ENCODE data around the gene SERPINB1.

Gene SERPINB1

GRCh38 chr6:2848851-2849250 is 7.2 kb upstream of the SERPINB1 start:
- no peak for DNase-seq (ENCODE audit: low spot score)

DNA sequence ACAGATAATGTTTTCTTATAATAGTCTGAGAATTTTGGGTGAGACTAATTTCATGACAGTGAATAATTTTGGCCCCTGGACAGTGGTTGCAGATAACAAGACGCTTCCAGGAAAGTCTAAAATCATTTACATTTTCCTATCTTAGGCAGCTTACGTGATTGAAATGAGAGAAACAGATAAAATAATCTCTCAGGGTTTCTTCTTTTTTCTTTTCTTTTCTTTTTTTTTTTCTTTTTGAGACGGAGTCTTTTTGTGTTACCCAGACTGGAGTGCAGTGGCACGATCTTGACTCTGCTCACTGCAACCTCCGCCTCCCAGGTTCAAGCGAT is 4.2 kb upstream of the SERPINB1 start:
- DNase-seq (ENCODE audit: low spot score) = no peak

GRCh38 chr6:2844008-2844407 is 2.3 kb upstream of the SERPINB1 start:
- no peak for DNase-seq (ENCODE audit: low spot score)

DNA sequence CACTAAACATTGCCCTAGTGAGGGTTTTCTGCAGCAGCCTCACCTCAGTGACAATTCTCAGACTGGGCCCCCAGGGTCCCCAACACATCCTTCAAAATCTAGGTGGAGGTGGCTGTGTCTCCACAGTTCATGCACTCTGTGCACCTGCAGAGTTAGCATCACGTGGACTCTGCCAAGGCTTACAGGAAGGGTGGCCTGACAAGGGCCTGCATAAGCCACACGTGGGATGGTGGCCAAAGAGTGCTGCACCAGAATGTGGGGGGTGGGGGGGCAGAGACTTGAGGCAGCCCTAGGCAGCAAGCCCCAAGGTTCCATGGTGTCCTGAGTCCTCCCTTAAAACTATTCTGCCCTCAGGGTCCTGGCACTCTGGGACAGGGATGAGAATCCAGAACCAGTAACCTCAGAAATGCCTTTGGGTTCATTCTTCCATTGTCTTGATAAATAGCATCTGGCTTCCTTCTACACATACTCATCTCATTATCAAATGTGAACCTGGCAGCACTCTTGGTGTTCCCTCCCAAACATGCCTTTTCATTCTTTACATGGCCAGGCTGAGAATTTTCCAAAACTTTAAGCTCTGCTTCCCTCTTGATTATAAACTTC is 1.6 kb upstream of the SERPINB1 start:
- DNase-seq (ENCODE audit: low spot score) = peak; percentile 23

- DNase-seq (ENCODE audit: low spot score) = no peak
Observed at GRCh38 chr6:2842139-2842552, 483 bp upstream of the SERPINB1 start.

DNA sequence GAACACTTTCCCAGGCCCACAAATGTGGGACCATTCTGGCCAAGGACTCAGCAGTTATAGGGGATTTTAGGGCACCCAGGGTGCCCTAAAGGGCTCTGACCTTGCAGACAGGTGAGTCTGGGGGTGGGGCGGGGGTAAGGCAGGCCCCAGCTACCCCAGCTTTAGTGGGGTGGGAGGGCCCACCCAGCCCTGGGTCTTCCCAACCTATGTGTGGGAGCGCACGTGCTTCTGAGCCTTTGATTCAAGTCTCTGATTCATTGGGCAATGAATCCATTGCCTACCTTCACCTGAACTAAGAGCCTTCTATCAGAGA is 958 bp downstream of the SERPINB1 start:
- no peak for DNase-seq (ENCODE audit: low spot score)

DNA sequence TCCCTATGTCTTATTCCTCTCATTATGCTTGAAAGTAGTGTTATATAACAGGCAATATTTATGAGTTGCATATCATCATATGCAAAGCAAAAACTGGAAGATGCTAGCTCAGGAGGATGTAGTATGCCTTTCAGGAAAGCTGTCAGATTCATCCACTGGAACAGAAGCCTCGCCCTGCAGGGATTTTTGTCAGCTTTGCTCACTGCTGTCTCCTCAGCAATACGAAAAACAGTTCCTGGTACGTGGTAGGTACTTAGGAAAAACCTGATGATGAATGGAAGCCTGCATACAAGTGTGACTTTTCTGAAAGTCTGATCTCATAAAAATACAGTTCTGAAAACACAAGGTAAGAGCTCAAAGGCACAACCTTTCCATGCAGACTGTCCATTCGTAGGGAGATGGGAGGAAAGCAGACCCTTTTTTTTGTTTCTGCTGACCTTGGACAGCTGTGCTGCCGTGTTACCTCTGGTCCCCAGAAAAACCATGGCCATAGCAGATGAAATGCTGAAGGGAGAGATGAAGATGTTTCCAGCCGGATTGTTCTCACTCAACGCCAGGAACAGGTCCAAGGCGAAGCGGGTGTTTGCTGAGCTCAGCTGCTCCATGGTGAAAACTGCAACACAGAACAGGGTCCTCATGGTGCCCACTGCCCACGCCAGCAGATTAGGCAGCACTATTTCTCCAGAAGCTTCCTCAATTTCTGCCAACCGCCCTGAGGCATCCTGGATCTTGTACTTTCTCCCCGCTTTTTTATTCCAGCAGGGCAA is 1.5 kb downstream of the SERPINB1 start:
- no peak for DNase-seq (ENCODE audit: low spot score)

DNA sequence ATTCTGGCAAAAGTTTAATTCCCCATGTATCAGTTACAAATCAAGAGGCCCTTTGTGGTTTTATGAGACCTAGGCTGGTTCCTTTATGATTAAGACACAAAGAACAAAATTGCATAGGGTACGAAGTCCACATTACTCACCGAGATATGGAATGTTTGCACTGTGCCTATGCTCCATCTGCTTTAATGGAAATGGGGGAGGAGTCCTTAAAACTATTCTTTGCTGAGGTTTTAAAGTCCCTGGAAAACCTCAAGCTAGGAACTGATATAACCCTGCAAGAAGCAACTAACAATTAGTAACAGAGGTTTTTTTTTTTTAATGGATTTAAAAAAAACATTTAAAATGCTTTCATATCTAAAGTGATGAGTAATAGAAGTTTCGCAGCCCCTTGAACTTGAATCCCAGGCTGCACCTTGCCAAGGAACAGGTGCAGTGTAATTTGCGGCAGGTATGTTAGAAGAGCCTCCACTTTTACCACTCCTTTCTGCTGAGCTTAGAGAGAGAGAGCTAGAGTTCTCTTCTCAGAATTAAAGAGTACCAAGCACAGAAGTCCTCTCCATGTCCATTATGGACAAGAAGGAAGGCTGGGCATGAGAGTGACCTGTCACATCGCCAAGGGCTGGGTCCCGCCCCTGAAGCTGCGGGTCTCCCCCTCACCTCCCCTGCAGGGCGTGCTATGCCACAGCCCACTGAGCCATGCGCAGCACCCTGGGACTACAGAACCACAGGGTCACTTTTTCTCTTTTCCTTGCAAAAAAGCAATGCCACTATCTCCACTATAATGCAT is 2.3 kb downstream of the SERPINB1 start:
- DNase-seq (ENCODE audit: low spot score) = no peak

DNA sequence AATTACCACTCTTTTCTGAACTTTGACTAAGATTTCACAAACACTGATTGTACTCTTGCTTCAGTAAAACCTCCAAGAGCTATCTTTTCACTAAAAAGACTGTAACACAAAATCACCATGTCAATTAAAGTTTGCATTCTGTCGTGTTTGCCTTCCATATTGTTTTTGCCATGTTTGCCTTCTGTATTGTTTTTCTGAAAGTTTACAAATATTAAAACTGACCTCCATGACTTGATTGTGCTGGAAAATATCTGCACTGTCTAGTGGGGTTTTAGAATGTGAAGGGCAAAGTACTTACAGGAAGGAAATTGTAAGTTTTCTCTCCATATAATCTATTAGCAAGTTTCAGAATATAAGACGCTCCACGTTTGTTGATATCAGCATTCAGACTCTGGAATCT is 3.4 kb downstream of the SERPINB1 start:
- no peak for DNase-seq (ENCODE audit: low spot score)

GRCh38 chr6:2834262-2834661 is 7.4 kb downstream of the SERPINB1 start:
- DNase-seq (ENCODE audit: low spot score) = no peak

GRCh38 chr6:2831392-2831791 is 10.3 kb downstream of the SERPINB1 start:
- no peak for DNase-seq (ENCODE audit: low spot score)

GRCh38 chr6:2830183-2830582 is 11.5 kb downstream of the SERPINB1 start:
- no peak for DNase-seq (ENCODE audit: low spot score)

- no peak for DNase-seq (ENCODE audit: low spot score)
Observed at GRCh38 chr6:2829253-2829652, 12.4 kb downstream of the SERPINB1 start.

DNA sequence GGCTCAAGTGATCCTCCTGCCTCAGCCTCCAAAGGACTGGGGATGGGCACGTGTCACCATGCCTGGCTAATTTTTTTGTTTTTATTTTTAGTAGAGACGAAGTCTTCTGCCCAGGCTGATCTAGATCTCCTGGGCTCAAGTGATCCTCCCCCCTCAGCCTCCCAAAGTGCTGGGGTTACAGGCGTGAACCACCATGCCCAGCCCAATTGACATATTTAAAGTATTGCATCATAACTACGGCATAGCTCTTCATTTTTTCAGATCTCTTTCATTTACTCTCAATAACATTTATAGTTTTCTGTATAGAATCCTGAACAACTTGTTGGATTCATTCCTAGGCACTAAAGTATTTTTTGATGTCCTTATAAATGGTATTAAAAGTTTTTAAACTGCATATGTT is 13.0 kb downstream of the SERPINB1 start:
- DNase-seq (ENCODE audit: low spot score) = no peak

DNA sequence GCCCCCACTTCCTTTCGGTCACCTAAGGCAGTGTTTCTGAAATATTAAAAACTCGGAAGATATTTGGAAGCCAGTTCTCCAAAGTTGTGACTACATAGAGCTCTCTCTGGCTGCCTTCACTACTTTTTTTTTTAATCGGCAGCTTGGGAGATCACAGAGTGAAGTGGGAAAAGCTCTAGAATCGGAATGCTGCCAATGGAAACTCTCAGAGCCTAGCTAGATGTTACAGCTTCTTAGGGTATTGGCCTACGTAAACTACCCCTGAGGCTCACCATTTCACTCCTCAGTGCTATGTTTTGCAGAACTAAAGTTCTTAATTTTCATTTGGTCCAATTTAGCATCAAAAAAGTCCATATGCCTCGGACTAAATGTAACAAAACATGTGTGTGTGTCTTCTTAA is 14.5 kb downstream of the SERPINB1 start:
- no peak for DNase-seq (ENCODE audit: low spot score)

GRCh38 chr6:2826131-2826530 is 15.5 kb downstream of the SERPINB1 start:
- DNase-seq (ENCODE audit: low spot score) = no peak

GRCh38 chr6:2823104-2823850 is 18.4 kb downstream of the SERPINB1 start:
- DNase-seq (ENCODE audit: low spot score) = no peak

DNA sequence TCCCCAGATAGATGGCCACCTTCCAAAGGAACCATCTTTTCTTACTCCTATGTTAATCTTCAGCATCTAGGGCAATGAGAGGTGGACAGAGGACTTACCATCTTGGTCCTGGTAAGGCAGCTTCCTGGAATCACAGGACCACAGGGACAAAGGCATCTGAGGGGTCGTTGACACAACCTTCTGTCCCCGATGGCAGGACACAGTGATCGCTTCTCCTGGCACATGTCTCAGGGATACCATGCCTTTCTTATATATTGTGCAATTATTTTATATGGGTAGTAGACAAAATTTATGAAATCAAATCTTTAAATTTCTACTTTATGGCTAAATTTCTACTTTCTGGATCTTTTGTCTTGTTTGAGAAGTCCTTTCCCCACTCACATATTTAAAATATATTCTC is 20.1 kb downstream of the SERPINB1 start:
- no peak for DNase-seq (ENCODE audit: low spot score)

GRCh38 chr6:2820415-2820814 is 21.2 kb downstream of the SERPINB1 start:
- no peak for DNase-seq (ENCODE audit: low spot score)

DNA sequence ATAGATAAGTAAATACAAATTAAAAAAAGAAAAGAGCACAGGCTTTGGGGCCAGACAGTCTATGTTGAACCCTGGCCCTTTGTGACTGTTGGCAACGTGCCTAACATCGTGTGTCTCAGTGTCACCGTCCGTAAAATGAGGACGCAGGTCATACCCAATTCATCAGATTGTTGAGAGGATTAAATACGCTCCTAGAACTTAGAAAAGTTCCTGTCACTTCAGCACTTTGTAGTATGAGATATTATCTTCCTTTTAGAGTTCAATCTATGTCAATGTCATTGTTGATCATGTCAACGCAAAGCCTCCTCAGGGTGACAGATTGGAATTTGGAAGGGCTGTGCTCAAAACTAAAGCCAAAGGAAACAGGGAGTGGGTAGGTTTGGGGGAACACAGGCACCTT is 21.7 kb downstream of the SERPINB1 start:
- DNase-seq (ENCODE audit: low spot score) = no peak

GRCh38 chr6:2819115-2819514 is 22.5 kb downstream of the SERPINB1 start:
- no peak for DNase-seq (ENCODE audit: low spot score)

DNA sequence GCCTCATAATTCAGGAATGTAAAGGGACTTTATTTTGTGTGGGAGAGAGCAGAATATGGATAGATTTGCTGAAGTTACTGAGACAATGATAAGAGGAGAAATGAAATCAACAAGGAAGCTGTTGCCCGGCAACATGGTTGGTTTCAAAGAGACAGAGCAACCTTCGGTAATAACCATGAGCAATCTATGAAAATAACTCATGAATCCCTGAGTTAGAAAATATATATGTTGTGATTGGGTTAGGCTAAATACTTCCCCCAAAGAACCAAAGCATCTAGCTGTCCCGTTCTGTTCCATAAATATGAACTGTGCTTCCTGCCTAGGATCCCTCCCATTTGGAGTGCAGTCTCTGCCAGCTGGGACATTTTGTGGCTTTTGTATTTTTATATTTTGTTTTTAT is 23.1 kb downstream of the SERPINB1 start:
- DNase-seq (ENCODE audit: low spot score) = peak; percentile 29

All from AG20443 (cell line).